ENCODE measurements around the gene TRIM14.

- TF ChIP-seq EZH2phosphoT487 (IDR thresholded peaks at IDR 0.05; ENCODE audit: borderline replicate concordance), result no peak
- TF ChIP-seq CTCF (conservative IDR thresholded peaks at IDR 0.05; ENCODE audit: low read length), result no peak
These were observed 98.4 kb downstream of the TRIM14 start for GRCh38 chr9:98020476-98021145.
